ENCODE data around the gene DDIT4.

DNA sequence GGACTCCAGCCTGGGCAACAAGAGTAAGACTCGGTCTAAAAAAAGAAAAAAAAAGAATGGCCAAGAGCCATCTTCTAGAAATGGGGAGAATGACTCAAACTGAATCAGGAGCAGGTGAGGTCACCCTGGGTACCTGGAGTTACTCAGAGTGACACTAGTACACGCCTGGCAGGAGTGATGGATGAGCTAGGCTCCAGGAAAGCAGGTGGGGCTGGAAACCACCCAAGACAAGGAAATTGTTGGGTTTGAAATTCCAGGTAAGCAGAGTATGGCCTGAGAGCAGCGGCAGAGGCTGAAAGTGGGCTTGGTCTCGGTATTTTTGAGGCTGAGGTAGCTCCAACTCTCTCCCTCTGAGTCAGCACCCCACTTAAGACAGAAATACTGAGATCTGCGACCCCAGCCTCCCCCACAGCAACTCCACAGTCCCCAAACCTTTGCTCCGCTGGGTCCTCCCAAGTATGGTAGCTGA lies 18.5 kb downstream of the DDIT4 start:
- TF ChIP-seq POLR2A (IDR thresholded peaks at IDR 0.05) = no peak
- TF ChIP-seq, protein P1, sequence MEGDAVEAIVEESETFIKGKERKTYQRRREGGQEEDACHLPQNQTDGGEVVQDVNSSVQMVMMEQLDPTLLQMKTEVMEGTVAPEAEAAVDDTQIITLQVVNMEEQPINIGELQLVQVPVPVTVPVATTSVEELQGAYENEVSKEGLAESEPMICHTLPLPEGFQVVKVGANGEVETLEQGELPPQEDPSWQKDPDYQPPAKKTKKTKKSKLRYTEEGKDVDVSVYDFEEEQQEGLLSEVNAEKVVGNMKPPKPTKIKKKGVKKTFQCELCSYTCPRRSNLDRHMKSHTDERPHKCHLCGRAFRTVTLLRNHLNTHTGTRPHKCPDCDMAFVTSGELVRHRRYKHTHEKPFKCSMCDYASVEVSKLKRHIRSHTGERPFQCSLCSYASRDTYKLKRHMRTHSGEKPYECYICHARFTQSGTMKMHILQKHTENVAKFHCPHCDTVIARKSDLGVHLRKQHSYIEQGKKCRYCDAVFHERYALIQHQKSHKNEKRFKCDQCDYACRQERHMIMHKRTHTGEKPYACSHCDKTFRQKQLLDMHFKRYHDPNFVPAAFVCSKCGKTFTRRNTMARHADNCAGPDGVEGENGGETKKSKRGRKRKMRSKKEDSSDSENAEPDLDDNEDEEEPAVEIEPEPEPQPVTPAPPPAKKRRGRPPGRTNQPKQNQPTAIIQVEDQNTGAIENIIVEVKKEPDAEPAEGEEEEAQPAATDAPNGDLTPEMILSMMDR (IDR thresholded peaks at IDR 0.05) = no peak

All from lower leg skin (tissue), 3 donors.